Testis (tissue), 3 donors: ENCODE data around the gene NFE2L2. TPM values are rescaled to one million over a fixed set of nuclear protein-coding genes. Genes with fewer than 3 reads are reported as not detected.
"Not testable (repeated sequence)": the region's sequence is repeated elsewhere in the genome, so short reads cannot be mapped to it uniquely, and the experiment has no call there.

Experiments used
- DNase-seq: peaks from one replicate; pipeline ENCODE4 v3.0.0-alpha.2; 2019
- H3K27ac ChIP-seq, 2 donors: fragments of 200-600 bp; sonication (generic); one replicate each; pipeline ENCODE4 v1.5.1; 2019
- H3K27me3 ChIP-seq: fragments of 200-600 bp; sonication (generic); one replicate; pipeline ENCODE4 v1.5.1; 2019
- H3K36me3 ChIP-seq: fragments of 200-600 bp; sonication (generic); one replicate; pipeline ENCODE4 v1.5.1; 2017; ENCODE audit warnings: low read depth; ENCODE audit errors: missing control alignments
- H3K4me1 ChIP-seq: fragments of 200-600 bp; sonication (generic); one replicate; pipeline ENCODE4 v1.5.1; 2019
- H3K4me3 ChIP-seq, 2 donors: fragments of 200-600 bp; sonication (generic); one replicate each; pipeline ENCODE4 v1.5.1; 2017 to 2019
- H3K9me3 ChIP-seq: fragments of 200-600 bp; sonication (generic); one replicate; pipeline ENCODE4 v1.5.1; 2017
- CTCF ChIP-seq, 3 experiments: fragments of 450-650 bp in 2 of 3; fragments of 200-600 bp in 1 of 3; sonication (generic) in 1 of 3; IDR thresholded peaks; one replicate each; pipeline ENCODE4 v1.5.1; 2016 to 2019; ENCODE audit warnings: antibody characterized with exemption in 3 of 3, mild to moderate bottlenecking in 2 of 3, moderate library complexity in 1 of 3
- POLR2A ChIP-seq: fragments of 450-650 bp; IDR thresholded peaks from one replicate; pipeline ENCODE4 v1.6.1; 2017; ENCODE audit warnings: antibody characterized with exemption, mild to moderate bottlenecking, moderate library complexity
- WGBS, 2 donors: methylation state at CpG; one replicate each; pipeline ENCODE4 v1.1.5; 2018; 5-methylcytosine and 5-hydroxymethylcytosine counted together
- intact Hi-C: fragments of 100-400 bp; cut with DNase I; formaldehyde crosslinking; loops from one replicate; pipeline ENCODE4 v1.15.1; 2023; ENCODE audit warnings: low total_unique reads
- polyA plus RNA-seq: library from polyadenylated mRNA; stranded (reverse); fragments of 350-450 nt; fragmentation: Illumina TruSeq; extraction: RNeasy Lipid Tissue Mini Kit (QIAGEN cat#74804); gene quantifications from one replicate; pipeline ENCODE4 v1.2.3, GENCODE V29; 2014; ENCODE audit warnings: low read depth, low replicate concordance; ENCODE audit not compliant: insufficient read depth
- total RNA-seq, 2 donors: library from RNA; depleted of rRNA; stranded (reverse); fragments of >200 nt; gene quantifications; one replicate each; pipeline ENCODE4 v1.2.3, GENCODE V29; 2016

The NFE2L2 gene
- total and polyA plus RNA-seq, 3 donors from 2014 or later: 72.7 to 132 (median 126) TPM

GRCh38 chr2:177247693-177248262 lies 16.7 kb downstream of the NFE2L2 start:
- DNase-seq: no peak
- Histone ChIP-seq H3K9me3 (no peaks in the 10 kb centered on the region), H3K27me3 (no peaks in the 10 kb centered on the region), H3K4me3 (no peak overlapping the region), H3K36me3 (no peaks in the 10 kb centered on the region), H3K4me1 (peaks cover 62% of the 10 kb centered on the region), H3K27ac (peak overlapping the region in 1 of 2 donors; percentile 12)
- WGBS, 2 donors: 64 to 70% methylated on average over 6 of the region's 6 CpGs
- intact Hi-C loops: no loop called here
- TF ChIP-seq POLR2A: no peak
- TF ChIP-seq CTCF (IDR thresholded peaks at IDR 0.05): no peak

- H3K27me3 ChIP-seq, H3K27ac ChIP-seq, DNase-seq, H3K9me3 ChIP-seq, H3K4me3 ChIP-seq, H3K36me3 ChIP-seq, intact Hi-C loops: not testable (repeated sequence)
- peaks cover 63% of the 10 kb centered on the region for H3K4me1 ChIP-seq
- 76 to 85% methylated on average over 2 of the region's 2 CpGs for WGBS, 2 donors
These were observed 17.9 kb downstream of the NFE2L2 start for GRCh38 chr2:177246523-177247030.

- Histone ChIP-seq H3K4me1 (peaks cover 62% of the 10 kb centered on the region), H3K9me3 (no peaks in the 10 kb centered on the region), H3K27ac (no peak overlapping the region), H3K4me3 (no peak overlapping the region), H3K36me3 (no peaks in the 10 kb centered on the region), H3K27me3 (no peaks in the 10 kb centered on the region)
- WGBS, 2 donors: 18 to 21% methylated on average over 3 of the region's 3 CpGs
- intact Hi-C loops: no loop called here
- DNase-seq: no peak
- no peak for TF ChIP-seq POLR2A
- no peak for TF ChIP-seq CTCF (IDR thresholded peaks at IDR 0.05)
These were observed 18.5 kb downstream of the NFE2L2 start for GRCh38 chr2:177246000-177246399.

GRCh38 chr2:177245010-177245422 lies 19.5 kb downstream of the NFE2L2 start:
- intact Hi-C loops: no loop called here
- no peak overlapping the region for H3K27ac ChIP-seq
- H3K4me1 ChIP-seq: peaks cover 63% of the 10 kb centered on the region
- no peak overlapping the region for H3K4me3 ChIP-seq
- WGBS, 2 donors: 45 to 52% methylated on average over 4 of the region's 4 CpGs
- TF ChIP-seq POLR2A (no peak), CTCF (IDR thresholded peaks at IDR 0.05) (no peak)
- no peaks in the 10 kb centered on the region for H3K27me3 ChIP-seq
- H3K36me3 ChIP-seq: no peaks in the 10 kb centered on the region
- no peaks in the 10 kb centered on the region for H3K9me3 ChIP-seq
- no peak for DNase-seq

GRCh38 chr2:177244244-177244771 lies 20.2 kb downstream of the NFE2L2 start:
- H3K4me1 ChIP-seq: peaks cover 68% of the 10 kb centered on the region
- H3K9me3 ChIP-seq: no peaks in the 10 kb centered on the region
- H3K36me3 ChIP-seq: no peaks in the 10 kb centered on the region
- H3K27ac ChIP-seq: peak overlapping the region in 1 of 2 donors; percentile 85
- no peak for DNase-seq
- 88 to 93% methylated on average over 6 of the region's 6 CpGs for WGBS, 2 donors
- no peaks in the 10 kb centered on the region for H3K27me3 ChIP-seq
- intact Hi-C loops: no loop called here
- no peak overlapping the region for H3K4me3 ChIP-seq
- TF ChIP-seq CTCF (IDR thresholded peaks at IDR 0.05) (no peak), POLR2A (no peak)
